Colonic mucosa (tissue), 4 donors: ENCODE measurements around the gene LHX2. TPM values are rescaled to one million over a fixed set of nuclear protein-coding genes. Genes with fewer than 3 reads are reported as not detected.
A peak's percentile ranks its signal among the peaks of the same experiment; 100 is the strongest.

Source experiments
- DNase-seq: peaks from one replicate; pipeline ENCODE4 v3.0.0-alpha.2; 2020
- H3K27ac ChIP-seq: fragments of 200-600 bp; one replicate; pipeline ENCODE4 v1.8.0; 2021
- H3K27me3 ChIP-seq: fragments of 200-600 bp; one replicate; pipeline ENCODE4 v1.8.0; 2021
- H3K36me3 ChIP-seq: fragments of 200-600 bp; one replicate; pipeline ENCODE4 v1.8.0; 2021
- H3K4me1 ChIP-seq: fragments of 200-600 bp; one replicate; pipeline ENCODE4 v1.8.0; 2021; ENCODE audit warnings: mild to moderate bottlenecking
- H3K4me3 ChIP-seq: fragments of 200-600 bp; one replicate; pipeline ENCODE4 v1.8.0; 2021
- H3K9ac ChIP-seq, 2 donors: one replicate each; pipeline ENCODE4 v1.7.0; 2013; ENCODE audit warnings: control low read depth in 2 of 2, low read depth in 2 of 2, low read length in 2 of 2
- H3K9me3 ChIP-seq: fragments of 200-600 bp; one replicate; pipeline ENCODE4 v1.8.0; 2021
- intact Hi-C: fragments of 100-400 bp; cut with DNase I; formaldehyde crosslinking; loops from one replicate; pipeline ENCODE4 v1.14.1; 2022
- total RNA-seq, 2 donors: library from RNA; stranded (reverse); fragmentation: NEBNext Ultra II Directional in 1 of 2; extraction: Animal tissue kit (Norgen Biotek cat#: 25700) in 1 of 2; gene quantifications; one replicate each; pipeline ENCODE4 v1.2.1, GENCODE V29; 2021
- TF ChIP-seq, protein P1 (sequence below): fragments of 200-600 bp; IDR thresholded peaks from one replicate; pipeline ENCODE4 v1.8.0; 2022; ENCODE audit warnings: antibody characterized with exemption, mild to moderate bottlenecking
- donor health status: healthy.
- donor health status: DM: no; HTN: no; CAD: no.
- donor health status: DM: no; HTN: no; CAD: no.

Gene LHX2
- total RNA-seq, 2 donors from 2014 or later: 0.10 TPM; not detected in 1

DNA sequence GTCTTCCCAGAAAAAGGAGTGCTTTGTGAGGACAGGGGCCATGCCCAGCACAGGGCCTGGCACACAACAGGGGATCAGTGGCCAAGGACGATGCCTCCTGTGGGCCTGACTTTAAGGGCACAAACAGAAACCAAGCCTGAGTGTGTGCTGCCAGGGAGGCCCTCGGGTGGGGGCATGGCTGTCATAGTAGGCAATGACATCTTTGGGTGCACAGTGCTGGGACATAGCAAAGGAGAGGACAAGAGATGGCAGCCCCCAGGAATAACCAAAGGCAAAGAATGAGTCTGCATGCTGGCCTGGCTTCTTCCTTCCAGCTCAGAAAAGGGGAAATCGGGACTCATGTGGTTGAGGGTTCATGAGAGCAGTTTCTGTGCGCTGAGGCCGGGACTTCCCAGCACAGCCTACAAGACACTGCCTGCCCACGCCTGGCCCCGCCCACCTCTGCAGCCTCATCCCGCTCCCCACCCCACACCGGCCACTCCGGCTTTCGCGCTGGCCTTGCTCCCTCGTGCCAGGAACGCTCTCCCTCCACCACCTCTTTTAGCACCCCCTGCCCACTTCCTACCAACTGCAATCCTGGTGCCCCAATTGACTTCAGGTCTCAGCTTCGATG, 13.8 kb upstream of the LHX2 start:
- no peaks in the 10 kb centered on the region for H3K9me3 ChIP-seq
- DNase-seq: peak; percentile 49
- H3K4me3 ChIP-seq: no peak overlapping the region
- no peaks in the 10 kb centered on the region for H3K4me1 ChIP-seq
- peaks cover 67% of the 10 kb centered on the region for H3K27me3 ChIP-seq
- H3K9ac ChIP-seq: no peak overlapping the region
- TF ChIP-seq, protein P1, sequence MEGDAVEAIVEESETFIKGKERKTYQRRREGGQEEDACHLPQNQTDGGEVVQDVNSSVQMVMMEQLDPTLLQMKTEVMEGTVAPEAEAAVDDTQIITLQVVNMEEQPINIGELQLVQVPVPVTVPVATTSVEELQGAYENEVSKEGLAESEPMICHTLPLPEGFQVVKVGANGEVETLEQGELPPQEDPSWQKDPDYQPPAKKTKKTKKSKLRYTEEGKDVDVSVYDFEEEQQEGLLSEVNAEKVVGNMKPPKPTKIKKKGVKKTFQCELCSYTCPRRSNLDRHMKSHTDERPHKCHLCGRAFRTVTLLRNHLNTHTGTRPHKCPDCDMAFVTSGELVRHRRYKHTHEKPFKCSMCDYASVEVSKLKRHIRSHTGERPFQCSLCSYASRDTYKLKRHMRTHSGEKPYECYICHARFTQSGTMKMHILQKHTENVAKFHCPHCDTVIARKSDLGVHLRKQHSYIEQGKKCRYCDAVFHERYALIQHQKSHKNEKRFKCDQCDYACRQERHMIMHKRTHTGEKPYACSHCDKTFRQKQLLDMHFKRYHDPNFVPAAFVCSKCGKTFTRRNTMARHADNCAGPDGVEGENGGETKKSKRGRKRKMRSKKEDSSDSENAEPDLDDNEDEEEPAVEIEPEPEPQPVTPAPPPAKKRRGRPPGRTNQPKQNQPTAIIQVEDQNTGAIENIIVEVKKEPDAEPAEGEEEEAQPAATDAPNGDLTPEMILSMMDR: no peak
- no peak overlapping the region for H3K27ac ChIP-seq
- H3K36me3 ChIP-seq: no peaks in the 10 kb centered on the region
- intact Hi-C loops: no loop called here

GRCh38 chr9:123998278-123998925, 13.2 kb upstream of the LHX2 start:
- Histone ChIP-seq H3K27me3 (peaks cover 74% of the 10 kb centered on the region), H3K9ac (no peak overlapping the region), H3K27ac (no peak overlapping the region), H3K4me3 (no peak overlapping the region), H3K36me3 (no peaks in the 10 kb centered on the region), H3K4me1 (no peaks in the 10 kb centered on the region), H3K9me3 (no peaks in the 10 kb centered on the region)
- DNase-seq: no peak
- TF ChIP-seq, protein P1: no peak
- intact Hi-C loops: no loop called here

GRCh38 chr9:123998970-123999621, 12.5 kb upstream of the LHX2 start:
- no peak for DNase-seq
- Histone ChIP-seq H3K4me1 (no peaks in the 10 kb centered on the region), H3K9me3 (no peaks in the 10 kb centered on the region), H3K27ac (no peak overlapping the region), H3K27me3 (peaks cover 81% of the 10 kb centered on the region), H3K36me3 (no peaks in the 10 kb centered on the region), H3K4me3 (no peak overlapping the region), H3K9ac (no peak overlapping the region)
- intact Hi-C loops: no loop called here
- TF ChIP-seq, protein P1: no peak

DNA sequence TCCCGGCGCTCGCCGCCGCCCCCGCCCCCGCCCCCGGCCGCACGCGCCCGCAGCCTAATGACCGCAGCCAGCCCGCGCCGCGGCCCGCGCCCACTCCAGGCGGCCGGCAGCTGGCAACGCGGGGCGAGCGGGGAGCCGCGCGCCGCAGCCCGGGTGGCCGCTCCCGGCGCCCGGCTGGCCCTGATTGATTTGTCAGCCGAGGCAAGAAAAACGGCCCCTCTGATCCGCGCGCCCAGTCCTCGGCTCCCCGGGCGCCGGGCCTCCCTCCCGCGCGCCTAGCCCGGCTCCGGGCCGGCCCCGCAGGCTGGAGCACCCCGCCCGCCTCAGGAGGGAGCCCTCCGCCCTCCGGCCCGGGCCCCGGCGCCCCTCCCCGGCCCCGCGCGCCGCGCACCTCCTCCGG, 11.9 kb upstream of the LHX2 start:
- H3K27me3 ChIP-seq: peaks cover 86% of the 10 kb centered on the region
- H3K9ac ChIP-seq: no peak overlapping the region
- no peaks in the 10 kb centered on the region for H3K36me3 ChIP-seq
- no peak overlapping the region for H3K4me3 ChIP-seq
- H3K4me1 ChIP-seq: no peaks in the 10 kb centered on the region
- intact Hi-C loops: no loop called here
- no peaks in the 10 kb centered on the region for H3K9me3 ChIP-seq
- TF ChIP-seq, protein P1: no peak
- DNase-seq: no peak
- no peak overlapping the region for H3K27ac ChIP-seq

DNA sequence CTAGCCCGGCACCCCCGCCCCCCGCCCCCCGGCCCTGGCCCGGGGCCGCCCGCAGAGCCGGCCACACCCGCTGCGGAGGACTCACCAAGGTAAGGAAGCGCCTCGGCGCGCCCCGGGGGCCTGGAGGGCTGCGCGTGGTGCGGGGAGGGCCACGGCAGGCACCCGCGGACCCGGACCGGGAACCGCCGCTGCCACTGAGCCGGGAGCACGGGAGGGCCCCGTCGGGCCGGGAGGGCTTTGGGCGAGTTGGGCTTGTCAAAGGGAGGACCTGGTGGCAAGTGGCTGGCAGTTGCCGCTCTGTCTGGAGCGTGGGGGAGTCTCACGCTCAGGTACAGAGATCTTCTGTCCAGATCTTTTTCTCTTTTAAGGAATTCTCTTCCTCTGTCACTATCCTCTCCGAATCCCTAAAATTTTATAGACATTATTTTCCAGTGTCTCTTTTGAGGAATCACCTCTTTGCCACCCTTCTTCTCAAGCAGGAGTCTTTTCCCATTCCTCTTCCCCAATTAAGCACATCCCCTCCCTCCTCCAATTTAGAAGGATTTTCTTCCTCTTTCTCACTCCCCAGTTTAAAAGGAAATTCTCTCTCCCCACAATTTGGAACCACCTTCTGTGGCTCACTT, 11.3 kb upstream of the LHX2 start:
- intact Hi-C loops: no loop called here
- Histone ChIP-seq H3K27ac (no peak overlapping the region), H3K9ac (no peak overlapping the region), H3K4me3 (no peak overlapping the region), H3K27me3 (peaks cover 89% of the 10 kb centered on the region), H3K36me3 (no peaks in the 10 kb centered on the region), H3K4me1 (no peaks in the 10 kb centered on the region), H3K9me3 (no peaks in the 10 kb centered on the region)
- no peak for DNase-seq
- TF ChIP-seq, protein P1: no peak
